HUES48 (cell line): ENCODE results near the gene ASF1B.
"Not testable (repeated sequence)": the region's sequence is repeated elsewhere in the genome, so short reads cannot be mapped to it uniquely, and the experiment has no call there.

ENCODE experiments used
- H3K27ac ChIP-seq: one replicate; pipeline ENCODE4 v1.7.0; 2013; ENCODE audit warnings: low read depth, low read length, inconsistent platforms
- H3K27me3 ChIP-seq: 2 replicates; pipeline ENCODE4 v1.6.1; 2013; ENCODE audit warnings: mild to moderate bottlenecking, low read length; ENCODE audit not compliant: control insufficient read depth, insufficient read depth
- H3K36me3 ChIP-seq: 2 replicates; pipeline ENCODE4 v1.6.1; 2013; ENCODE audit warnings: low read length; ENCODE audit not compliant: control insufficient read depth, insufficient read depth
- H3K4me1 ChIP-seq: 2 replicates; pipeline ENCODE4 v1.6.1; 2013; ENCODE audit warnings: mild to moderate bottlenecking, low read length; ENCODE audit not compliant: control insufficient read depth, insufficient read depth
- H3K4me3 ChIP-seq: 2 replicates; pipeline ENCODE4 v1.5.1; 2013; ENCODE audit warnings: mild to moderate bottlenecking, low read depth, low read length
- H3K9ac ChIP-seq: 2 replicates; pipeline ENCODE4 v1.6.1; 2013; ENCODE audit warnings: mild to moderate bottlenecking, low read depth, low read length, moderate library complexity
- H3K9me3 ChIP-seq: 2 replicates; pipeline ENCODE4 v1.6.1; 2013; ENCODE audit warnings: low read length; ENCODE audit not compliant: control insufficient read depth, insufficient read depth

Gene ASF1B

DNA sequence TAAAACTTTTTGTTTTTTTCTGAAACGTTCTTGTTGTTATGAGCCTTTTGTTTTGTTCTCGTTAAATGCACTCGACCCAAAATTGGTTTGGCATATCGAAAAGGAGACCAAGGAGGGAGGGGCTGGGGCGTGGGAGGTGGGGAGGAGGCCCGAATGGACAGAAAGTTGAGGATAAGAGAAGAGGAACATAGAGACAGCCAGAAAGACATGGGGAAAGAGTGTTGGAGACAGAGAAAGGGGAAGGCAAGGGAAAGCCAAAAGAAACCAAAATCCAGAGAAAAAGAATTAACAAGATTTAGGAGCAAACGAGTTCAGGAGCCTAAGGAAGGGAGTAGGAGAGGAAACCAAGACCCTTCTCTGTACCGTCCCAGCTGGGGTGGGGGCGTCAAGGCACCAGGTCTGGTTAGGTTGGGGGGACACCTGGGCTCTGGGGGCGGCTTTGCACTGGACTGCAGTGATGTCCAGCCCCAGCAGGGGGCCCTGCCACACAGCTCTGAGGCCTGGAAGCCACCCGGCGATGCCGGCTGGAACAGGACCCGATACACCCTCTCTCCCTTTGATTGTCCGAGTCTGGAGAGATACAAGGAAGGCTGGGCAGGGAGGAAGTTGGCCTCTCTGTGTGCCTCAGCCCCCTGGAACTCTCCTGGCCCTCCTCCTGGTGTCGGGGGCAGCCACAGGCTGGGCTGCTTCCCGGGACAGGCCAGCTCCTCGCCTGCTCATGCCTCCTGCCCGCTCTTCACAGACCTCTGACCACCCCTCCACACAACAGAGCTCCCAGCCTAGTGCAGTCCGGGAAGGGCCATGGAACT is 11.6 kb upstream of the ASF1B start:
- Histone ChIP-seq H3K36me3 (peaks cover 20% of the 10 kb centered on the region), H3K9me3 (no peaks in the 10 kb centered on the region), H3K27me3 (no peaks in the 10 kb centered on the region), H3K27ac (peak overlapping the region; percentile 12), H3K4me1 (peaks cover 26% of the 10 kb centered on the region), H3K4me3 (no peak overlapping the region), H3K9ac (no peak overlapping the region)

GRCh38 chr19:14146789-14147216 is 10.4 kb upstream of the ASF1B start:
- Histone ChIP-seq H3K36me3 (peaks cover 8% of the 10 kb centered on the region), H3K9ac (no peak overlapping the region), H3K9me3 (no peaks in the 10 kb centered on the region), H3K4me3 (no peak overlapping the region), H3K27me3 (no peaks in the 10 kb centered on the region), H3K4me1 (peaks cover 26% of the 10 kb centered on the region), H3K27ac (no peak overlapping the region)

GRCh38 chr19:14146169-14146568 is 9.8 kb upstream of the ASF1B start:
- H3K9ac ChIP-seq, H3K27me3 ChIP-seq, H3K36me3 ChIP-seq, H3K9me3 ChIP-seq, H3K4me3 ChIP-seq, H3K27ac ChIP-seq: not testable (repeated sequence)
- peaks cover 26% of the 10 kb centered on the region for H3K4me1 ChIP-seq

- Histone ChIP-seq H3K27ac (no peak overlapping the region), H3K4me3 (no peak overlapping the region), H3K9me3 (no peaks in the 10 kb centered on the region), H3K9ac (no peak overlapping the region), H3K36me3 (no peaks in the 10 kb centered on the region), H3K27me3 (no peaks in the 10 kb centered on the region), H3K4me1 (peaks cover 26% of the 10 kb centered on the region)
Measured at GRCh38 chr19:14145381-14145780, 9.0 kb upstream of the ASF1B start.

DNA sequence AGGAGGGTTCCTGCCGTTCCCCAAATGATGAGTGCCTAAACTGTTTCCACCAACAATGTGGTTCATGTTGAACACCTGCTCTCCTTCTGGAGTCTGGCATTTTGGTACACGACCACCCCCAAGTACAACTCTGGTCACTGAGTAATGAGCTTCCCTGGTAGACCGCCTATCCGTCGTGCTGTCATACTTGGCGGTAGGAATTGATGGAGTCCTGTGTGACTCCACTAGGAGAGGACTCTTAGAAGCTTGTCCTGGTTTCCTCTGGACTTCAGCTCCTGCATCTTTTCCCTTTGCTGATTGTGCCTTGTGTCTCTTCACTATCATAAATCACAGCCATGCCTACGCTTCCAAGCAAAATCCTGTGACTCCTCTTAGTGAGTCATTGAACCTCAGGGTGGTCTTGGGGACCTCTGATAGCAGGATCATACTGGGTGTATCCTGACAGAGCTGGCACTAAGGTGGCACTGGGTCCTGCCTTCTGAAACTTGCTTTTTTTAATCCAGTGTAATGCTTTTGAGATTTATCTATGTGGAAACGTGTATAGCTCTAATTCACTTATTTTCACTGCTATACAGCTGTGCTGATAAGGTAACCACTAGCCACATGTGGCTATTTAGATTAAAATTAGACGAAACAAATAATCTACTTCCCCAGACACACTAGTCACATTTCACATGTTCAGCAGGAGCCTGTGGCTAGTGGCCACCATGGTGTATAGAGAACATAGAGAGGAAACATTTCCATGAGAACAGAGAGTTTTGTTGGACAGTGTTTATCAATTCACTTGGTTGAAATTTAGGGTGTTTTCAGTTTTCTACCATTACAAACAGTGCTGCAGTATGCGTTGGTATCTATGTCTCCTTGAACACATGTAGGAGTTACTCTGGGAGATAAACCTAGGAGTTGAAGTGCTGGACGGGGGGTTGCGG is 6.1 kb upstream of the ASF1B start:
- no peak overlapping the region for H3K4me3 ChIP-seq
- peaks cover 4% of the 10 kb centered on the region; the same call in 1 of the 2 replicates for H3K4me1 ChIP-seq
- no peaks in the 10 kb centered on the region for H3K36me3 ChIP-seq
- no peak overlapping the region for H3K27ac ChIP-seq
- no peaks in the 10 kb centered on the region for H3K9me3 ChIP-seq
- H3K9ac ChIP-seq = no peak overlapping the region
- no peaks in the 10 kb centered on the region for H3K27me3 ChIP-seq

DNA sequence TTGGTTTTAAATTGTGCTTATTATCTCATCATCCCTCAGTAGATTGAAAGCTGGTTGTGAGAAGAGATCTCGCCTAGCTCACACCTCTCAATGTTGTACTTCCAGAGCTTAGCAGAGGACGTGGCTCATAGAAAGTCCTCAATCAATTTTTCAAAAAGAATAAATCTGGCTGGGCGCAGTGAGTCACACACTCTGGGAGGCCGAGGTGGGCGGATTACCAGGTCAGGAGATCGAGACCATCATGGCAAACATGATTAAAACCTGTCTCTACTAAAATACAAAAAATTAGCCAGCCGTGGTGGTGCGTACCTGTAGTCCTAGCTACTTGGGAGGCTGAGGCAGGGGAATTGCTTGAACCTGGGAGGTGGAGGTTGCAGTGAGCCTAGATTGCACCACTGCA is 4.7 kb upstream of the ASF1B start:
- Histone ChIP-seq H3K9me3 (no peaks in the 10 kb centered on the region), H3K27ac (no peak overlapping the region), H3K4me1 (peaks cover 4% of the 10 kb centered on the region; the same call in 1 of the 2 replicates), H3K4me3 (no peak overlapping the region), H3K27me3 (no peaks in the 10 kb centered on the region), H3K36me3 (no peaks in the 10 kb centered on the region), H3K9ac (no peak overlapping the region)

- Histone ChIP-seq H3K27ac (no peak overlapping the region), H3K4me3 (no peak overlapping the region), H3K9me3 (no peaks in the 10 kb centered on the region), H3K4me1 (no peaks in the 10 kb centered on the region; the same call in 1 of the 2 replicates), H3K9ac (no peak overlapping the region), H3K36me3 (no peaks in the 10 kb centered on the region), H3K27me3 (no peaks in the 10 kb centered on the region)
Measured at GRCh38 chr19:14139944-14140343, 3.6 kb upstream of the ASF1B start.

GRCh38 chr19:14138576-14139265 is 2.3 kb upstream of the ASF1B start:
- no peak overlapping the region for H3K27ac ChIP-seq
- no peak overlapping the region for H3K9ac ChIP-seq
- no peaks in the 10 kb centered on the region for H3K27me3 ChIP-seq

DNA sequence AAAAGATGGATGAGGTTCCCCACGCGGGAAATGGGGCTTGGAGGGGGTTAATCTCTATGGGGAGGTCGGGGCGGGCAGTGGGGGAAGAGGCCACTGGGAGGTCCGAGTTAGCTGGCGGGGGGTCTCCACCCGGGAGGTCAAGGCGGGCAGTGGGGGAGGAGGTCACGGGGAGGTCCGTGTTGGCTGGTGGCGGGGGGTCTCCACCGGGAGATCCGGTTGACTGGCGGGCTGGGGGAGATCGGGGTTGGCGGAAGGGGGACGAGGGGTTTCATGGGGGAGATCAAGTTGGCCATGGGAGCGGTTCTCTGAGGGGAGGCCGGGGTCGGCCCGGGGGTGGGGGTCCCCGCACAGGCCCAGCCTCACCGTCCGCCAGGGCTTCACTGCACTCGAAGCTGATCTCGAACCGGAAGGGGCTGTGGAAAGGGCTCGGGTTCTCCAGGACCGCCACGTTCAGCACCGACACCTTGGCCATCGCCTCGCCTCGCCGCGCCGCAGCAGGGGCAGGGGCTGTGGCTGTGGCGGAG is 342 bp downstream of the ASF1B start:
- Histone ChIP-seq H3K27me3 (no peaks in the 10 kb centered on the region), H3K9me3 (no peaks in the 10 kb centered on the region), H3K27ac (peak overlapping the region; percentile 86), H3K36me3 (peaks cover 8% of the 10 kb centered on the region), H3K9ac (peak overlapping the region; percentile 69), H3K4me3 (peak overlapping the region; percentile 83), H3K4me1 (peaks cover 7% of the 10 kb centered on the region)

More at GRCh38 chr19:14138576-14139265, 2.3 kb upstream of the ASF1B start:
- no peak overlapping the region for H3K4me3 ChIP-seq
- H3K4me1 ChIP-seq = peaks cover 7% of the 10 kb centered on the region
- no peaks in the 10 kb centered on the region for H3K36me3 ChIP-seq
- no peaks in the 10 kb centered on the region for H3K9me3 ChIP-seq

DNA sequence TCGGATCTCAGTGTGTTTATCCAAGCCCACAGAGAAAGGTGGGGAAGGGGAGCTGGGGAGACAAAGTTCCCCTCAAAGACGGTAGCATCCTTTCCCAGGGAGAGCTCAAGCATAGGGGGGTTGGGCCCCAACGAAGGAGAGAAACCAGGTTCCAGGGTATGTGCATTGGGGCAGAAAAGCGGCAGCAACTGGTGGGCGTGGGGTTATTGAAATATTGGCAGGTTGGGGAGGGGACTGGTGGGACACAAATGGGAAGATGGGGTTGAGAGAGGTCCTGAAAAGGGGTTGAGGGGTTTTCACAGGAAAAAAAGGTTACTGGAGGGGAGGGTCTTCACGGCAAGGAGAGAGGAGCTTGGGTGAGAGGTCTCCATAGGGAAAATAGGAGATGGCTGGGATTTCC is 1.0 kb downstream of the ASF1B start:
- peaks cover 7% of the 10 kb centered on the region for H3K4me1 ChIP-seq
- no peaks in the 10 kb centered on the region for H3K27me3 ChIP-seq
- peak overlapping the region; percentile 83 for H3K4me3 ChIP-seq
- H3K27ac ChIP-seq = no peak overlapping the region
- H3K9me3 ChIP-seq = no peaks in the 10 kb centered on the region
- H3K9ac ChIP-seq = no peak overlapping the region
- H3K36me3 ChIP-seq = peaks cover 8% of the 10 kb centered on the region
